Right ventricle myocardium superior (tissue), 1 donor: ENCODE measurements around the gene ATF6. TPM values are rescaled to one million over a fixed set of nuclear protein-coding genes. Genes with fewer than 3 reads are reported as not detected.
"Not testable (repeated sequence)": the region's sequence is repeated elsewhere in the genome, so short reads cannot be mapped to it uniquely, and the experiment has no call there.

Experiments used
- ATAC-seq: fragments of 200-7000 bp; cut with Tn5 transposase; one replicate; pipeline ENCODE4 v1.9.1; 2020; ENCODE audit warnings: mild to moderate bottlenecking; ENCODE audit not compliant: poor library complexity
- DNase-seq: peaks from one replicate; pipeline ENCODE4 v3.0.0-alpha.2; 2020
- intact Hi-C: fragments of 100-400 bp; cut with DNase I; formaldehyde crosslinking; loops from one replicate; pipeline ENCODE4 v1.11.2; 2022
- total RNA-seq: library from RNA; stranded (reverse); fragmentation: NEBNext Ultra II Directional; extraction: Animal tissue kit (Norgen Biotek cat#: 25700); gene quantifications from one replicate; pipeline ENCODE4 v1.2.1, GENCODE V29; 2021
- donor health status: DM: no; HTN: yes; CAD: no; lungs with severe emphysema.

The ATF6 gene
- total RNA-seq, 1 donor from 2014 or later = 12.2 TPM

- no peak for ATAC-seq
- intact Hi-C loops = loop anchor here (10.0 kb wide), 1 partner anchor 247 kb away; no protein-coding TSS in a partner anchor
- no peak for DNase-seq
Measured at GRCh38 chr1:161731981-161732718, 34.0 kb upstream of the ATF6 start.

GRCh38 chr1:161733526-161733925 lies 32.6 kb upstream of the ATF6 start:
- intact Hi-C loops = loop anchor here (10.0 kb wide), 1 partner anchor 249 kb away; no protein-coding TSS in a partner anchor
- no peak for ATAC-seq
- no peak for DNase-seq

GRCh38 chr1:161735837-161736236 lies 30.3 kb upstream of the ATF6 start:
- intact Hi-C loops = loop anchor here (10.0 kb wide), 1 partner anchor 251 kb away; no protein-coding TSS in a partner anchor

GRCh38 chr1:161736335-161736969 lies 29.7 kb upstream of the ATF6 start:
- intact Hi-C loops = loop anchor here (10.0 kb wide), 1 partner anchor 252 kb away; no protein-coding TSS in a partner anchor
- DNase-seq = no peak
- no peak for ATAC-seq

More at GRCh38 chr1:161735837-161736236, 30.3 kb upstream of the ATF6 start:
- DNase-seq = no peak
- ATAC-seq = no peak

- intact Hi-C loops = loop anchor here (10.0 kb wide), 1 partner anchor 253 kb away; no protein-coding TSS in a partner anchor
- DNase-seq (no peak), ATAC-seq (no peak)
Measured at GRCh38 chr1:161737625-161738024, 28.5 kb upstream of the ATF6 start.

GRCh38 chr1:161738627-161739287 lies 27.4 kb upstream of the ATF6 start:
- intact Hi-C loops = loop anchor here (10.0 kb wide), 1 partner anchor 254 kb away; no protein-coding TSS in a partner anchor
- DNase-seq (peak; percentile 70), ATAC-seq (peak; percentile 71)

- no peak for DNase-seq
- intact Hi-C loops = loop anchor here (10.0 kb wide), 2 partner anchors 255 to 335 kb away; no protein-coding TSS in a partner anchor
- ATAC-seq = peak; percentile 57
Measured at GRCh38 chr1:161739865-161740566, 26.1 kb upstream of the ATF6 start.

GRCh38 chr1:161740921-161741320 lies 25.2 kb upstream of the ATF6 start:
- intact Hi-C loops = loop anchor here (10.0 kb wide), 1 partner anchor 336 kb away; no protein-coding TSS in a partner anchor
- DNase-seq (no peak), ATAC-seq (no peak)

GRCh38 chr1:161743231-161743630 lies 22.9 kb upstream of the ATF6 start:
- DNase-seq = no peak
- ATAC-seq = no peak
- intact Hi-C loops = loop anchor here (10.0 kb wide), 1 partner anchor 338 kb away; no protein-coding TSS in a partner anchor

- ATAC-seq (no peak), DNase-seq (no peak)
- intact Hi-C loops = loop anchor here (10.0 kb wide), 1 partner anchor 343 kb away; no protein-coding TSS in a partner anchor
Measured at GRCh38 chr1:161747801-161748200, 18.3 kb upstream of the ATF6 start.

GRCh38 chr1:161749509-161750407 lies 16.4 kb upstream of the ATF6 start, which contains the start of gene DUSP12:
Gene DUSP12, plus strand, starts transcription at chr1:161749786. Its CDS starts 16 bp downstream, at chr1:161749802.
- DNase-seq (peak; percentile 96), ATAC-seq (peak; percentile 100)
- intact Hi-C loops = loop anchor here (10.0 kb wide), 1 partner anchor 345 kb away; no protein-coding TSS in a partner anchor

GRCh38 chr1:161763522-161764098 lies 2.5 kb upstream of the ATF6 start:
- no peak for ATAC-seq
- no peak for DNase-seq
- intact Hi-C loops = no loop called here

GRCh38 chr1:161768461-161768860 lies 2.3 kb downstream of the ATF6 start:
- intact Hi-C loops = no loop called here
- ATAC-seq (no peak), DNase-seq (no peak)

- no peak for ATAC-seq
- intact Hi-C loops = no loop called here
- DNase-seq = no peak
Measured at GRCh38 chr1:161768986-161769672, 3.0 kb downstream of the ATF6 start.

- ATAC-seq, intact Hi-C loops, DNase-seq: not testable (repeated sequence)
Measured at GRCh38 chr1:161769673-161770045, 3.5 kb downstream of the ATF6 start.

GRCh38 chr1:161770250-161770649 lies 4.1 kb downstream of the ATF6 start:
- intact Hi-C loops = no loop called here
- ATAC-seq = no peak
- DNase-seq = no peak
